ENCODE data around the gene LRP6.

LRP6 gene

DNA sequence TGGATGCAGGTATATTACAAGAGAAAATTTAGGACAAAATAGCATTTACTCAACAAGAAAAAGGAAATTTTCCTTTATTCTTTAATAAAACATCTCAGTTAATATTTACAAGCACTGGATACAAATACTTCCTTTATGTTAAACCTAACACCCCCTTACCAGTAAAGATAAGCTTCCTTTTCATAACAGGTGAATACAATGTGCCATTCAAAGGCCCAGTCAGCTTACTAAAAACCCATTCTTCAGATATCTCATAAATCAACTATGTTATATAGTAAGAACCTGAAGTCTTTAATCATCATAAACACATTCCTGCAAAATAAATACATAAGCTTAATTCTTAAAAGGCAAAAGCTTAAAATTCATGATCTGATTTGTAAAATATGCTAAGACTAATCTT is 52.6 kb downstream of the LRP6 start:
- no peak overlapping the region for H3K27ac ChIP-seq
- TF ChIP-seq ZFX (IDR thresholded peaks at IDR 0.05; ENCODE audit: borderline replicate concordance): no peak
- TF ChIP-seq, protein P1, sequence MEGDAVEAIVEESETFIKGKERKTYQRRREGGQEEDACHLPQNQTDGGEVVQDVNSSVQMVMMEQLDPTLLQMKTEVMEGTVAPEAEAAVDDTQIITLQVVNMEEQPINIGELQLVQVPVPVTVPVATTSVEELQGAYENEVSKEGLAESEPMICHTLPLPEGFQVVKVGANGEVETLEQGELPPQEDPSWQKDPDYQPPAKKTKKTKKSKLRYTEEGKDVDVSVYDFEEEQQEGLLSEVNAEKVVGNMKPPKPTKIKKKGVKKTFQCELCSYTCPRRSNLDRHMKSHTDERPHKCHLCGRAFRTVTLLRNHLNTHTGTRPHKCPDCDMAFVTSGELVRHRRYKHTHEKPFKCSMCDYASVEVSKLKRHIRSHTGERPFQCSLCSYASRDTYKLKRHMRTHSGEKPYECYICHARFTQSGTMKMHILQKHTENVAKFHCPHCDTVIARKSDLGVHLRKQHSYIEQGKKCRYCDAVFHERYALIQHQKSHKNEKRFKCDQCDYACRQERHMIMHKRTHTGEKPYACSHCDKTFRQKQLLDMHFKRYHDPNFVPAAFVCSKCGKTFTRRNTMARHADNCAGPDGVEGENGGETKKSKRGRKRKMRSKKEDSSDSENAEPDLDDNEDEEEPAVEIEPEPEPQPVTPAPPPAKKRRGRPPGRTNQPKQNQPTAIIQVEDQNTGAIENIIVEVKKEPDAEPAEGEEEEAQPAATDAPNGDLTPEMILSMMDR (IDR thresholded peaks at IDR 0.05): no peak

DNA sequence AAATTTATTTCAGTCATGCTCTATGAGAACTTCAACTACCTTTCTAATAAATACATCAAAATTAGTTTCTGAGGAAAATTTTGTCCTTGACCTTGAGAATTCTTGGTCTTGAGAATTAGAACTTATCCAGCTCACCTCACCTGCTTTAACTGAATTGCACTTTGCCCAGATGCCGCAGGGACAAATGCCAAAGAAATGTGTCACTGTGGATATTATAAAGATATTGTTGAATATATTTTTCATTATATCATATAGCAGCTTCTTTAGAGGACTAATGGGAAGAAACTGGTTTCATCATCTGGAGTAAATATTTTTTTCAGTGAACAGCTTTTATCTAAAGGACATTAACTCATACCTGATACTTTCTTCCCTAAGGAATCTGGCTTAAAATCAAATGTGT is 54.1 kb downstream of the LRP6 start:
- TF ChIP-seq, protein P1 (IDR thresholded peaks at IDR 0.05): no peak
- TF ChIP-seq ZFX (IDR thresholded peaks at IDR 0.05; ENCODE audit: borderline replicate concordance): no peak
- H3K27ac ChIP-seq: no peak overlapping the region

DNA sequence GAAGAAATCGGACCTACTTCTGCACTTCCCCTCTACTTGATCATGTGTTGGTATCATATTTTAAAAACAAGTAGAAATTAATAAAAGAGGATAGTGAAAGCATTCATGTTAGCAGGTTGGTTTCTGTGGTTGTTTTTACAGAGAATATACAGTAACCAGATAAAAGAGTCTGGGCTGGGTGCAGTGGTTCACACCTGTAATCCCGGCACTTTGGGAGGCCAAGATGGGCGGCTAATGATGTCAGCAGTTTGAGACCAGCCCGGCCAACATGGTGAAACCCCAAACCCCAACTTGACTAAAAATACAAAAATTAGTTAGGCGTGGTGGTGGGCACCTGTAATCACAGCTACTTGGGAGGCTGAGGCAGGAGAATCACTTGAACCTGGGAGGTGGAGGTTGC is 55.9 kb downstream of the LRP6 start:
- TF ChIP-seq, protein P1 (IDR thresholded peaks at IDR 0.05): no peak
- no peak for TF ChIP-seq ZFX (IDR thresholded peaks at IDR 0.05; ENCODE audit: borderline replicate concordance)
- no peak overlapping the region for H3K27ac ChIP-seq

DNA sequence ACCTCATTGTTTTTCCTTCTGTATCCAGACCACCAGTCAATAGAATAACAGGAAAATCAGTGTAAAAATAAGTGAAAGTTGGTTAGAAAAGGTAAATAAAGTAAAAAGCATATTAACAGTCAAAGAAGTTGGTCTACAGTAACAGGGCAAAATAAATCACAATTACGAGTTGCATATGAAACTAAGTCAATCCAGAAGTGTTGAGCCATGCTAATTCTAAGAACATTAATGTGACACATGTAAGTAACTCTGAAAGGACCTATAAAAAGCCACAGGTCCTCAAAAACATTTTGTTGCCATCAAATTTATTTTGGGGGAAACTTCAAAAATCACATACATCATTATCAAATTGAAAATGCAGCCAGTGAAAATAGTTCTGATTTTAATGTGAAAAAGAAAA is 56.4 kb downstream of the LRP6 start:
- no peak overlapping the region for H3K27ac ChIP-seq
- no peak for TF ChIP-seq ZFX (IDR thresholded peaks at IDR 0.05; ENCODE audit: borderline replicate concordance)
- TF ChIP-seq, protein P1 (IDR thresholded peaks at IDR 0.05): no peak

DNA sequence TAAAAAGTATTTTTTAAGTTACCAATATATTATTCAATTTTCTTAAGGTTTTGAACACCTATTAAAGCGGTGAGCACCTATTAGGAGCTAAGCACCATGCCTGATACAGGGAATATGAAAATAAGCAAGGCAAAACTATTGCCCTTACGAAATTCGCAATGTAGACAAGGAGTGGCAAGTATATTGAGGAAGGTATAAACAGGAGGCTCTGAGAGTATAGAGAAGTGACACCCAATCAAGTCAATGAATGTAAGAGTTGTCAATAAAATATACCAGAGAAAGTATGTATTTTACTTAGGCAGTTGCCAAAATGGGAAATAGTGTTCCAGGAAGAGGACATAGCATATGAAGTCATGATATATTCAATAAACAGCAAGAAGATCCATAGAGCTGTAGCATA is 57.2 kb downstream of the LRP6 start:
- TF ChIP-seq, protein P1 (IDR thresholded peaks at IDR 0.05): no peak
- TF ChIP-seq ZFX (IDR thresholded peaks at IDR 0.05; ENCODE audit: borderline replicate concordance): no peak
- H3K27ac ChIP-seq: no peak overlapping the region

DNA sequence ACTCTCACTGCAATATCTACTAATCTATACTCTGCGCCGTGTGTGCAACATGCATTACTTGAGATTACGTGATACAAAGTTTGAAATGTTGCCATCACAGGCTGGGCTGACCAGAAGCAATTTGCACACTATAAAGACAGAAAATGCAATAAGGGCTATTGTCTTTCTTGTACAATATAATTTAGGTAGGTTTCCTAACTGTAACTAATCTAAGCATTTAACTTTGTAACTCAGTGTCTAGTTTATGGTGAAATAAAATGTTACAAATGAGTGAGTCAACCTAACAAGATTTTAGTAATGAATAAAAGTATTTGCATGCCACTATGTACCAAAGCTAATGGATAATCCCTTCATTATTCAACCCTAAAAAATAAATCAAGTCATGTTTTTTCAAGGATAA is 57.8 kb downstream of the LRP6 start:
- TF ChIP-seq, protein P1 (IDR thresholded peaks at IDR 0.05): no peak
- no peak for TF ChIP-seq ZFX (IDR thresholded peaks at IDR 0.05; ENCODE audit: borderline replicate concordance)
- no peak overlapping the region for H3K27ac ChIP-seq

DNA sequence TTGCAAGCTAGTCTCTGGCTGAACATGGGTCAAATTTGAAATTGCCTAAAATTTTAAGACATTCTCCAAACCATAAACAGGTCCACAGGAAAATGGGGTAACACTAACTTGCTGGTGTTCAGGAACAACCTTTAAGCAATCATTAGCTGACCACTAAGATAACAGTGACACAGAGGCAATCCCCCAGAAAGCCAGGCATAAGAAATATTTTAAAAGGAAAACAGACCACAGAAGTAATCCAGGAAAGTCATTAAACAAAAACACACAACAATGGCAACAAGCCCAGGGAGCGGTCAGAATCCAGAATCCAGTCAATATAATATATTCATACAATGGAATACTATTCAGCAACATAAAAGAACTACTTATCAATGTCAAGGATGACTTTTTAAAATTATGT is 59.1 kb downstream of the LRP6 start:
- H3K27ac ChIP-seq: no peak overlapping the region
- TF ChIP-seq, protein P1 (IDR thresholded peaks at IDR 0.05): no peak
- TF ChIP-seq ZFX (IDR thresholded peaks at IDR 0.05; ENCODE audit: borderline replicate concordance): no peak
